Smooth muscle cell (in vitro differentiated cells): ENCODE results near the gene ZNF445. TPM values are rescaled to one million over a fixed set of nuclear protein-coding genes. Genes with fewer than 3 reads are reported as not detected.

ENCODE experiments used
- DNase-seq: peaks from one replicate; lab custom pipeline; 2025; ENCODE audit not compliant: unreplicated experiment; lab: John Stamatoyannopoulos, UW
- H2AFZ ChIP-seq: fragments of 200-600 bp; sonication (generic); 2 replicates; pipeline ENCODE4 v1.6.0; 2016; ENCODE audit warnings: antibody characterized with exemption, low read depth, mild to moderate bottlenecking
- H3F3A ChIP-seq: fragments of 200-600 bp; sonication (generic); 2 replicates; pipeline ENCODE4 v1.6.0; 2017; ENCODE audit warnings: antibody characterized with exemption, low read depth
- H3K27ac ChIP-seq: fragments of 200-600 bp; sonication (generic); 2 replicates; pipeline ENCODE4 v1.5.1; 2016; ENCODE audit warnings: low read depth, mild to moderate bottlenecking
- H3K27me3 ChIP-seq: fragments of 200-600 bp; sonication (generic); 2 replicates; pipeline ENCODE4 v1.6.1; 2016; ENCODE audit warnings: low read depth, mild to moderate bottlenecking
- H3K36me3 ChIP-seq: fragments of 200-600 bp; sonication (generic); 2 replicates; pipeline ENCODE4 v1.5.1; 2016; ENCODE audit warnings: low read depth
- H3K4me1 ChIP-seq: fragments of 200-600 bp; sonication (generic); 2 replicates; pipeline ENCODE4 v1.5.1; 2016; ENCODE audit warnings: low read depth
- H3K4me2 ChIP-seq: fragments of 200-600 bp; sonication (generic); 2 replicates; pipeline ENCODE4 v1.6.0; 2016; ENCODE audit warnings: mild to moderate bottlenecking
- H3K4me3 ChIP-seq: fragments of 200-600 bp; sonication (generic); 2 replicates; pipeline ENCODE4 v1.5.1; 2016; ENCODE audit warnings: mild to moderate bottlenecking
- H3K79me2 ChIP-seq: fragments of 200-600 bp; sonication (generic); 2 replicates; pipeline ENCODE4 v1.6.0; 2016; ENCODE audit warnings: low read depth, mild to moderate bottlenecking
- H3K9ac ChIP-seq: fragments of 200-600 bp; sonication (generic); 2 replicates; pipeline ENCODE4 v1.6.0; 2016; ENCODE audit warnings: low read depth
- H3K9me3 ChIP-seq: fragments of 200-600 bp; sonication (generic); replicated peaks from 2 replicates; pipeline ENCODE4 v1.5.1; 2016; ENCODE audit warnings: low read depth
- H4K20me1 ChIP-seq: fragments of 200-600 bp; sonication (generic); 2 replicates; pipeline ENCODE4 v1.6.0; 2016; ENCODE audit warnings: low read depth
- CTCF ChIP-seq: fragments of 200-600 bp; sonication (generic); IDR thresholded peaks from 2 replicates; pipeline ENCODE4 v1.5.1; 2017; ENCODE audit warnings: borderline replicate concordance, mild to moderate bottlenecking, antibody characterized with exemption; ENCODE audit not compliant: insufficient read depth, poor library complexity, severe bottlenecking
- WGBS: methylation state at CpG from one replicate; pipeline ENCODE4 v1.1.7; 2016; ENCODE audit warnings: low lambda C conversion rate; 5-methylcytosine and 5-hydroxymethylcytosine counted together
- polyA plus RNA-seq: library from polyadenylated mRNA; unstranded; fragments of >200 nt; fragmentation: Nextera tagmentation; extraction: Ambion mirVana; gene quantifications from 2 replicates; pipeline ENCODE4 v1.2.1, GENCODE V29; 2016
- total RNA-seq: library from RNA; depleted of rRNA; stranded (reverse); fragments of >200 nt; gene quantifications from 2 replicates; pipeline ENCODE4 v1.2.3, GENCODE V29; 2014

The ZNF445 gene
- total and polyA plus RNA-seq, 2 experiments from 2014 or later = 4.7 to 8.5 TPM

DNA sequence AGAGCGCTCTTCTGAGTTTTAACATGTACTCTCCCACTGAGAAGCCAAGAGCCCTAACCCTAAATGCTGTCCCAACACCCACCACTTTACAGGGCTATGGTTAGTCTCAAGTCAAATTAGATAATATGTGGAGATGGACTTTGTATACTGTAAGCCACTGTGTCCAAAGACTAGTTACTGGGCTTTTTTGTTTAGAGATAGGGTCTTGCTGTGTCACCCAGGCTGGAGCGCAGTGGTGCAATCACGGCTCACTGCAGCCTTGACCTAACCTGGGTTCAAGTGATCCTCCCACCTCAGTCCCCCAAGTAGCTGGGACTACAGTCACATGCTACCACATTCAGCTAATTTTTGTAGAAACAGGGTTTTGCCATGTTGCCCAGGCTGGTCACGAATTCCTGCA lies 23.2 kb downstream of the ZNF445 start:
- DNase-seq = no peak
- H3F3A ChIP-seq = no peaks in the 10 kb centered on the region
- no peak overlapping the region for H3K4me2 ChIP-seq
- no peak for TF ChIP-seq CTCF
- H3K27me3 ChIP-seq = no peaks in the 10 kb centered on the region
- H3K4me1 ChIP-seq = no peaks in the 10 kb centered on the region
- H3K79me2 ChIP-seq = peaks cover 41% of the 10 kb centered on the region
- H3K9me3 ChIP-seq = no peaks in the 10 kb centered on the region
- WGBS = 96% methylated on average over 4 of the region's 4 CpGs
- H3K9ac ChIP-seq = no peak overlapping the region
- peaks cover 37% of the 10 kb centered on the region for H4K20me1 ChIP-seq
- peaks cover 49% of the 10 kb centered on the region for H3K36me3 ChIP-seq
- H3K27ac ChIP-seq = no peak overlapping the region
- no peak overlapping the region for H3K4me3 ChIP-seq
- H2AFZ ChIP-seq = no peak overlapping the region

DNA sequence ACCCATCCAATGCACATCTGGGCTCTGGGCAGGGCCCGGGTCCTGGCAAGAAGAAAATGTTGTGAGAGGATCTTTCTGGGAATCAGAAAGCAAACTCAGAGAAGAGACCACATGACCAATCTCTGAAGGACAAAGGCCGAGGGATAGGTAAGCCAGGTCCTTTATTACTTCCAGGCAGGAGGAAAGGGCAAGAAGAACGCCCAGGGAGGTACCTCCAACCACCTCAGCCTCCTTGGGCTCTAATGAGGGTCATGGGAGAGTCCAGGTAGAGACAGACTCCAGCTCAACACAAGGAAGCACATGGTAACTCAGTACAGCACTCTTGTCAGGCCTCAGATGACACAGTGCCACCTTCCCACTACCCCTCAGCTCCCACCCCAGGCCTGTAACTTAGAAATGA lies 26.0 kb downstream of the ZNF445 start:
- no peak for TF ChIP-seq CTCF
- no peaks in the 10 kb centered on the region for H3F3A ChIP-seq
- H3K79me2 ChIP-seq = peaks cover 18% of the 10 kb centered on the region
- peaks cover 24% of the 10 kb centered on the region for H3K9me3 ChIP-seq
- WGBS = 100% methylated on average over 3 of the region's 3 CpGs
- no peak for DNase-seq
- peaks cover 63% of the 10 kb centered on the region for H3K36me3 ChIP-seq
- no peak overlapping the region for H3K4me2 ChIP-seq
- no peak overlapping the region for H3K27ac ChIP-seq
- no peak overlapping the region for H2AFZ ChIP-seq
- no peaks in the 10 kb centered on the region for H3K4me1 ChIP-seq
- no peak overlapping the region for H3K9ac ChIP-seq
- H3K27me3 ChIP-seq = no peaks in the 10 kb centered on the region
- H4K20me1 ChIP-seq = peaks cover 29% of the 10 kb centered on the region
- H3K4me3 ChIP-seq = no peak overlapping the region

DNA sequence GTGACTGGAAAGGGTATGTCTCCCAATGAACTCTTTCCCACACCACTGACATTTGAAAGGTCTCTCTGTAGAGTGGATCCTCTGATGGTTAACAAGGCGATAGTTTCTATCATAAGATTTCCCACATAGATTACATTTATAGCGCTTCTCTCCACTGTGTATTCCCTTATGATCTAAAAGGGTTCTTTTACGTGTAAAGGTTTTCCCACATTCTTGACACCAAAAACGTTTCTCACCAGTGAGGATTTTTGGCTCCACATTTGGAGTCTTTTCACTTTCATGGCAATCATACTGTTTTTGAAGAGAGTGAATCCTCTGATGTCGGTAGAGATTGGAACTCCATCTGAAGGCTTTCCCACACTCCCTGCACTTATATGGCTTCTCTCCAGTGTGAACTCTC lies 30.5 kb downstream of the ZNF445 start:
- Histone ChIP-seq H4K20me1 (no peaks in the 10 kb centered on the region), H3F3A (peaks cover 2% of the 10 kb centered on the region), H3K36me3 (peaks cover 39% of the 10 kb centered on the region), H3K4me1 (no peaks in the 10 kb centered on the region), H3K4me3 (no peak overlapping the region), H2AFZ (no peak overlapping the region), H3K27me3 (no peaks in the 10 kb centered on the region), H3K9ac (no peak overlapping the region), H3K4me2 (no peak overlapping the region), H3K27ac (no peak overlapping the region), H3K9me3 (peaks cover 24% of the 10 kb centered on the region), H3K79me2 (no peaks in the 10 kb centered on the region)
- 97% methylated on average over 5 of the region's 5 CpGs for WGBS
- TF ChIP-seq CTCF = no peak
- no peak for DNase-seq

GRCh38 chr3:44445786-44446185 lies 31.7 kb downstream of the ZNF445 start:
- no peaks in the 10 kb centered on the region for H4K20me1 ChIP-seq
- peaks cover 24% of the 10 kb centered on the region for H3K9me3 ChIP-seq
- no peak overlapping the region for H2AFZ ChIP-seq
- no peak overlapping the region for H3K27ac ChIP-seq
- no peaks in the 10 kb centered on the region for H3K4me1 ChIP-seq
- H3K4me2 ChIP-seq = no peak overlapping the region
- H3K9ac ChIP-seq = no peak overlapping the region
- WGBS = 100% methylated on average over 5 of the region's 5 CpGs
- H3K4me3 ChIP-seq = no peak overlapping the region
- no peak for TF ChIP-seq CTCF
- H3F3A ChIP-seq = peaks cover 14% of the 10 kb centered on the region
- no peaks in the 10 kb centered on the region for H3K27me3 ChIP-seq
- H3K36me3 ChIP-seq = peaks cover 39% of the 10 kb centered on the region
- no peaks in the 10 kb centered on the region for H3K79me2 ChIP-seq
- no peak for DNase-seq
